Stimulated activated memory B cell treated with anti-CD40 and anti-IgM and Interleukin-4, amounts not matched to agents 10 μg/mL and 1 μg/mL and 100 μg/mL, for 72 hours (primary cell): ENCODE results near the gene MARF1.
"Not testable (repeated sequence)": the region's sequence is repeated elsewhere in the genome, so short reads cannot be mapped to it uniquely, and the experiment has no call there.

Experiments
- ATAC-seq: fragments of 150-1000 bp; cut with Tn5 transposase; 2 replicates; pipeline ENCODE4 v1.10.0; 2021
- H3K27ac Mint-ChIP-seq: one replicate; pipeline ENCODE4 v1.8.0; 2022; ENCODE audit warnings: mild to moderate bottlenecking, mixed read lengths
- H3K27me3 Mint-ChIP-seq: one replicate; pipeline ENCODE4 v1.8.0; 2022; ENCODE audit warnings: mixed read lengths
- H3K36me3 Mint-ChIP-seq: one replicate; pipeline ENCODE4 v1.8.0; 2022; ENCODE audit warnings: mixed read lengths
- H3K4me1 Mint-ChIP-seq: one replicate; pipeline ENCODE4 v1.8.0; 2022; ENCODE audit warnings: mixed read lengths
- H3K4me3 Mint-ChIP-seq: one replicate; pipeline ENCODE4 v1.8.0; 2022; ENCODE audit warnings: mild to moderate bottlenecking, moderate library complexity, mixed read lengths
- H3K9me3 Mint-ChIP-seq: one replicate; pipeline ENCODE4 v1.8.0; 2022; ENCODE audit warnings: mixed read lengths

Gene MARF1

DNA sequence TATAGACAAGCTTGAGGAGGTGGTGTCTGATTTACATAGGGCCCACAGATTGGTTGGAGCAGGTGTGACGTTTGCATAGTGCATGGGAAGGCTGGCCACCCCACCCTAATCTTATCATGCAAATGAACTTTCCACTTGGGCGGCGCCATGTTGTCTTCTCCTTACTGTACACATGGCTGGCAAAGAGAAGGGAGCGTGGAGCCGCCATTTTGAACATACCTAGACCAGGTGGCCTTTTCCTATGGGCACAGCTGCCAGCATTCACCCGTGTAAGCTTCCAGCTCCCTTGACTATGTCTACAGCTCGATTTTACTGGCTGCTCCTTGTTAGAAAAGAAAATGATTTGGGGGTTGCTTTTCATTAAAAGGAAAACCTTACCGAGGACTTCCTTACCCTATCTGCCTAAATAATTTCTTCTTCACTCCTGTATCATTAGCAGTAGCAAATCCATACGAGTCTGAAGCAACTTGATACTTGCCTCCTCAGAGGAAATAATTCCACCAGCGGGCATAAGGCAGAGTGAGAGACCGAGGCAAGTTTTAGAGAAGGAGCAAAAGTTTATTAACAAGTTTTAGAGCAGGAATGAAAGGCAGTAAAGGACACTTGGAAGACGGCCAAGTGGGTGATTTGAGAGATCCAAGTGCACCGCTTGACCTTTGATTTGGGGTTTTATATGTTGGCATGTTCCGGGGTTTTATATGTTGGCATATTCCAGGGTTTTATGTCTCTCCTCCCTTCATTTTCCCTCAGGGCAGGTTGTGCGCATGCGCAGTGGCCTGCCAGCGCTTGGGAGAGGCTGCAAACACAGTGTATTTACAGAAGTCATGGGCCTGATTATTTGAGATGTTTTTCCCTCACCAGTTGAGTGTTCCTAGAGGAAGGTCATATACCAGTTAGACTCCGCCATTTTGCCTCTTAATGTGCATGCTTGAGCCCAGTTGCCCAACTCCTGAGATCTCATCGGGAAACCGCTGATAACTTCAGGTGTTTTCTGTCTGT lies 65.7 kb downstream of the MARF1 start:
- H3K36me3 Mint-ChIP-seq = peaks cover 53% of the 10 kb centered on the region
- peaks cover 14% of the 10 kb centered on the region for H3K9me3 Mint-ChIP-seq
- peaks cover 12% of the 10 kb centered on the region for H3K4me1 Mint-ChIP-seq
- no peaks in the 10 kb centered on the region for H3K27me3 Mint-ChIP-seq
- no peak overlapping the region for H3K27ac Mint-ChIP-seq
- H3K4me3 Mint-ChIP-seq = no peak overlapping the region
- no peak for ATAC-seq

DNA sequence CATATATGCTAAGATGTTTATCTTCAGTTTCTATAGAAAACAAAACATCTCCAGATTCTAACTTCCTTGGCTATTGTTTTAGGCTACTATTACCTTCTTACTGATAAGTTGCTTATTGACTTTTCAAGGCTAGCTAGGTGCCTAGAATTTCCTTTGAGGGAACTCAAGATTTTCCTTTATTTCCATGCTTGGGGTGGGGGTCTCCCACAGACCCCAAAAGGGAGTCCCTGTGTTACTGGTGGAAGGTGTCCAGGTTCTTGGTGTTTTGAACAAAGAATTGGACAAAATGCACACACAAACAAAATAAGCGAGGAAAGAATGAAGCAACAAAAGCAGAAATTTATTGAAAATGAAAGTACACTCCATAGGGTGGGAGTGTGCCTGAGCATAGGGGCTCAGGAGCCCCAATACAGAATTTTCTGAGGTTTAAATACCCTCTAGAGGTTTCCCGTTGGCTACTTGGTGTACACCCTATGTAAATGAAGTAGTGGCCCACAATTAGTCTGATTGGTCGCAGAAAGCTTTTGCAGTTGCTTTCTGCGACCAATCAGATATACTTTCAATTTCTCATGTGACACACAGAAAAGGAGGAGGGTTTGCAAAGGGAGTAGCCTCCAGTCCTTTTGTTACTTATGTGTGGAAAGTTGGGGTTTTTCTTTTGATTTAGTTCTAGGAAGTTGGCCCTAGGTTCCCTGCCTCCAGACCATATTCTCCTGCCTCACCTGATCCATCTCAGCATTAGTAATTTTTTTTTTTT lies 67.5 kb downstream of the MARF1 start:
- no peak for ATAC-seq
- Mint-ChIP-seq H3K4me3 (no peak overlapping the region), H3K36me3 (peaks cover 51% of the 10 kb centered on the region), H3K27me3 (no peaks in the 10 kb centered on the region), H3K4me1 (peaks cover 6% of the 10 kb centered on the region), H3K27ac (no peak overlapping the region), H3K9me3 (peaks cover 14% of the 10 kb centered on the region)

DNA sequence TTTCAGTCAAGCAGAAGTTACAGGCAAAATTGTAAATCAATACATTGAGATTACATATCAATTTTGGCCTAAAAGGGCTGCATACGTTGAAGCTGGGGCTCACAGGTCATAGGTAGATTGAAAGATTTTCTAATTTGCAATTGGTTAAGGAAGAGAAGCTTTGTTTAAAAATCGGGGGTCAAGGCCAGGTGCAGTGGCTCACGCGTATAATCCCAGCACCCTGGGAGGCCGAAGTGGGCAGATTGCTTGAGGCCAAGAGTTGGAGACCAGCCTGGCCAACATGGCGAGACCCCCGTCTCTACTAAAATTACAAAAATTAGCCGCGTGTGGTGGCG lies 68.4 kb downstream of the MARF1 start:
- H3K27me3 Mint-ChIP-seq = no peaks in the 10 kb centered on the region
- H3K4me1 Mint-ChIP-seq = peaks cover 6% of the 10 kb centered on the region
- H3K4me3 Mint-ChIP-seq = no peak overlapping the region
- H3K36me3 Mint-ChIP-seq = peaks cover 51% of the 10 kb centered on the region
- no peak for ATAC-seq
- H3K9me3 Mint-ChIP-seq = peaks cover 14% of the 10 kb centered on the region
- no peak overlapping the region for H3K27ac Mint-ChIP-seq

DNA sequence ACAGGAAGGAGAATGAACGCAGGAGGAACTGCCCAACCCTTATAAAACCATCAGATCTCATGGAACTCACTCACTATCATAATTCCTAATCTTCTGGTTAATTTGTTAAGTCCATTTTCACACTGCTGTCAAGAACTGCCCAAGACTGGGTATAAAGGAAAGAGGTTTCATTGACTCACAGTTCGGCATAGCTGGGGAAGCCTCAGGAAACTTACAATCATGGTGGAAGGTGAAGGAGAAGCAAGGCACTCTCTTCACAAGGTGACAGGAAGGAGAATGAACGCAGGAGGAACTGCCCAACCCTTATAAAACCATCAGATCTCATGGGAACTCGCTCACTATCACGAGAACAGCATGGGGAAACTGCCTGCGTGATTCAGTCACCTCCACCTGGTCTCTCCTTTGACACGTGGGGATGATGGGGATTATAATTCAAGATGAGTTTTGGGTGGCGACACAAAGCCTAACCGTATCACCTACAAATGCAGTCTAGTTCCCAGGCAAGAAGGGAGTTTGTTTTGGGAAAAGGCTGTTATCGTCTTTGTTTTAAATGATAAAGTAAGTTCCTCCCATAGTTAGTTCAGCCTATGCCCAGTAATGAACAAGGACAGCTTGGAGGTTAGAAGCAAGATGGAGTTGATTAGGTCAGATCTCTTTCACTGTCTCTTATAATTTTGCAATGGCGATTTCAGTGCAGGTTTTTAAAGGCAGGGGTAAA lies 68.9 kb downstream of the MARF1 start:
- Mint-ChIP-seq H3K36me3 (peaks cover 56% of the 10 kb centered on the region), H3K9me3 (peaks cover 14% of the 10 kb centered on the region)
- H3K4me1 Mint-ChIP-seq, ATAC-seq, H3K27ac Mint-ChIP-seq, H3K27me3 Mint-ChIP-seq, H3K4me3 Mint-ChIP-seq: not testable (repeated sequence)

DNA sequence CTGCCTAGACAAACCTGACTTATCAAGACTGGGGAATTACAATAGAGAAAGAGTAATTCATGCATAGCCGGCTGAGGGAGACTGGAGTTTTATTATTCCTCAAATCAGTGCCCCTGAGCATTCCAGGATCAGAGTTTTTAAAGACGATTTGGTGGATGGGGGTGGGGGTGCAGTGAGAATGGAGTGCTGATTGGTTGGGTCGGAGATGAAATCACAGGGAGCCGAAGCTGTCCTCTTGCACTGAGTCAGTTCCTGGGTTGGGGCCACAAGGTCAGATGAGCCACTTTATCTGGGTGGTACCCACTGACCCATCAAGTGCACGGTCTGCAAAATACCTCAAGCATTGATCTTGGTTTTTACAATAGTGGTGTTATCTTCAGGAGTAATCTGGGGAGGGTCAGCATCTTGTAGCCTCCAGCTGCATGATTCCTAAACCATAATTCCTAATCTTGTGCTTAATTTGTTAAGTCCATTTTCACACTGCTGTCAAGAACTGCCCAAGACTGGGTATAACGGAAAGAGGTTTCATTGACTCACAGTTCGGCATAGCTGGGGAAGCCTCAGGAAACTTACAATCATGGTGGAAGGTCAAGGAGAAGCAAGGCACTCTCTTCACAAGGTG lies 69.6 kb downstream of the MARF1 start:
- Mint-ChIP-seq H3K9me3 (peaks cover 14% of the 10 kb centered on the region), H3K4me3 (no peak overlapping the region), H3K27ac (no peak overlapping the region), H3K4me1 (peaks cover 6% of the 10 kb centered on the region), H3K27me3 (no peaks in the 10 kb centered on the region), H3K36me3 (peaks cover 59% of the 10 kb centered on the region)
- no peak for ATAC-seq

DNA sequence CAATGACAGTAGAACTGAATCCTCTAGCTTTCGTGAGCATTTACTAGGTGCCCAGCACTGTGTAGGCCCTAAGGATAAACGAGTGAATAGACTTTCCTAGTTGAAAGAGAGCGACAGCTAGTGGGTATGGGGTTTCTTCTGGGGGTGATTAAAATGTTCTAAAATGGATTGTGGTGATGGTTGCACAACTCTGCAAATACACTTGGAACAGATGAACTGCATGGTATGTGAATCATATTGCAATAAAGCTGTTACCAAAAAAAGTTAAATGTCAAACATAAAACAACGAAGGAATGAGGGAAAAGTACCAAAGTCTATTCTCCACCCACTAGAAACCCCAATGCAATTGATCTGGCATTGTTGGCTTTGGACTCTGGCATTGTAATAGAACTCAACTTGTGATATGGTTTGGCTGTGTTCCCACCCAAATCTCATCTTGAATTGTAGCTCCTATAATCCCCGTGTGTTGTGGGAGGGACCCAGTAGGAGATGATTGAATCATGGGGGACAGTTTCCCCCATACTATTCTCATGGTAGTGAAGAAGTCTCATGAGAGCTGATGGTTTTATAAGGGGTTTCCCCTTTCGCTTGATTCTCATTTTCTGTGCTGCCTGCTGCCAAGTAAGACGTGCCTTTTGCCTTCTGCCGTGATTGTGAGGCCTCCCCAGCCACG lies 70.5 kb downstream of the MARF1 start:
- Mint-ChIP-seq H3K9me3 (peaks cover 13% of the 10 kb centered on the region), H3K36me3 (peaks cover 50% of the 10 kb centered on the region), H3K4me1 (peaks cover 6% of the 10 kb centered on the region), H3K27me3 (no peaks in the 10 kb centered on the region), H3K27ac (no peak overlapping the region), H3K4me3 (no peak overlapping the region)
- ATAC-seq = no peak

DNA sequence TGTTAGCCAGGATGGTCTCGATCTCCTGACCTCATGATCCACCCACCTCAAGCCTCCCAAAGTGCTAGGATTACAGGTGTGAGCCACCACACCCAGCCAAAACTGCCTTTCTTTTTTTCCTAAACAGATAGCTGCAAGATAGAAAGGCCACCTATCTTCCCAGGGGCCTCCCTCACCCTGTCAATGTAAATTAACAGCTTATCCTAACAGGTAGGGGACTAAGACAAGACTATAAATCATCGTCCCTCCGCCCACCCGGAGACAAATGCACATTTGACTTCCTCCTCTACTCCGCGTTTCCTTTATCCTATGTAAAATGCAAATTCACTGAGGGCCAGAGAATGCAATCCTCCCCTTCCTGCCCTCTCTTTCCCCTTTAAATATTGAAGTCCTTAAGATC lies 71.4 kb downstream of the MARF1 start:
- peaks cover 41% of the 10 kb centered on the region for H3K36me3 Mint-ChIP-seq
- peaks cover 7% of the 10 kb centered on the region for H3K9me3 Mint-ChIP-seq
- no peaks in the 10 kb centered on the region for H3K27me3 Mint-ChIP-seq
- no peak overlapping the region for H3K27ac Mint-ChIP-seq
- peaks cover 6% of the 10 kb centered on the region for H3K4me1 Mint-ChIP-seq
- no peak for ATAC-seq
- no peak overlapping the region for H3K4me3 Mint-ChIP-seq

DNA sequence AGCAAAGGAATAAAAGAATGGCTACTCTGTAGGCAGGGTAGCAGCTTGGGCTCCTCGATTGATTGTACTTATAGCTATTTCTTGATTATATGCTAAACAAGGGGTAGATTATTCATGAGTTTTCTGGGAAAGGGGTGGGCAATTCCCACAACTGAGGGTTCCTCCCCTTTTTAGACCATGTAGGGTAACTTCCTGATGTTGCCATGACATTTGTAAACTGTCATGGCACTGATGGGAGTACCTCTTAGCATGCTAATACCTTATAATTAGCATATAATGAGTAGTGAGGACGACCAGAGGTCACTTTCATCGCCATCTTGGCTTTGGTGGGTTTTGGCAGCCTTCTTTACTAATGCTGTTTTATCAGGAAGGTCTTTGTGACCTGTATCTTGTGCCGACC lies 72.3 kb downstream of the MARF1 start:
- H3K27ac Mint-ChIP-seq, H3K4me3 Mint-ChIP-seq, ATAC-seq, H3K27me3 Mint-ChIP-seq, H3K4me1 Mint-ChIP-seq, H3K9me3 Mint-ChIP-seq: not testable (repeated sequence)
- H3K36me3 Mint-ChIP-seq = peaks cover 40% of the 10 kb centered on the region

DNA sequence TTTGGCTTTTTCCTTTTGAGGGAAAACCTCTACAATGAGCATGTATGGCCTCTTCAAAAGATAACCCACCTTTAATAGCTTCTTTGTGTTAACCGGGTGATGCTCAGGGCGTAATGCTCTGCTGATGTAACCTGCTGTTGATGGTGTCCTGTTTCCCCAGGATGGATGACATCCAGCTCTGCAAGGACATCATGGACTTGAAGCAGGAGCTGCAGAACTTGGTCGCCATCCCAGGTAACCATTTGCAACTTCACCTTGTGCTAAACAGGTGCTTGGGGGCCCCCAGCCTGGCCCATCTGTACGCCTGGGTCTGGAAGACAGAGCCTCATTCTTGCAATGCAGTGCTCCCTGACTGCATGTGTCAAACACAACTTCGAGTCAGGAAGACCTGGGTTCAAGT lies 75.1 kb downstream of the MARF1 start:
- H3K36me3 Mint-ChIP-seq = peaks cover 31% of the 10 kb centered on the region
- no peaks in the 10 kb centered on the region for H3K27me3 Mint-ChIP-seq
- peaks cover 16% of the 10 kb centered on the region for H3K4me1 Mint-ChIP-seq
- peaks cover 9% of the 10 kb centered on the region for H3K9me3 Mint-ChIP-seq
- ATAC-seq = no peak
- no peak overlapping the region for H3K27ac Mint-ChIP-seq
- no peak overlapping the region for H3K4me3 Mint-ChIP-seq

DNA sequence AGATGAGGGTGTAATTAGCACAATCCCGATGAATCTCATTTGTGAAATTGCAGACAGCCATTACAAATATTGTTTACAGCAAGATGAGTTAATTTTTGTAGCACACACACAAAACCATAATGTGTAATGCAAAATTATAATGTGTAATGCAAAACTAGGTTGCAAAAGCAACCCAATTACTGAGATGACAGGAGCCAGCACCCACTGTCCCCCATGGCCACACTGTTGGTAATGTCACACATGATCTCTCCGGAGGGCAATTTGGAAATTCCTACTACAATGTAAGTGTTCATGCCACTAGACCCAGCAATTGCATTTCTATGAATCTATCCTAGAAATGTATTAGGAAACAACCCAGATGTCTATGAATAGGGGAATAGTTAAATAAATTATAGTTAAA lies 76.9 kb downstream of the MARF1 start:
- Mint-ChIP-seq H3K9me3 (peaks cover 3% of the 10 kb centered on the region), H3K4me1 (peaks cover 10% of the 10 kb centered on the region), H3K27ac (no peak overlapping the region), H3K36me3 (peaks cover 17% of the 10 kb centered on the region), H3K4me3 (no peak overlapping the region), H3K27me3 (no peaks in the 10 kb centered on the region)
- no peak for ATAC-seq

DNA sequence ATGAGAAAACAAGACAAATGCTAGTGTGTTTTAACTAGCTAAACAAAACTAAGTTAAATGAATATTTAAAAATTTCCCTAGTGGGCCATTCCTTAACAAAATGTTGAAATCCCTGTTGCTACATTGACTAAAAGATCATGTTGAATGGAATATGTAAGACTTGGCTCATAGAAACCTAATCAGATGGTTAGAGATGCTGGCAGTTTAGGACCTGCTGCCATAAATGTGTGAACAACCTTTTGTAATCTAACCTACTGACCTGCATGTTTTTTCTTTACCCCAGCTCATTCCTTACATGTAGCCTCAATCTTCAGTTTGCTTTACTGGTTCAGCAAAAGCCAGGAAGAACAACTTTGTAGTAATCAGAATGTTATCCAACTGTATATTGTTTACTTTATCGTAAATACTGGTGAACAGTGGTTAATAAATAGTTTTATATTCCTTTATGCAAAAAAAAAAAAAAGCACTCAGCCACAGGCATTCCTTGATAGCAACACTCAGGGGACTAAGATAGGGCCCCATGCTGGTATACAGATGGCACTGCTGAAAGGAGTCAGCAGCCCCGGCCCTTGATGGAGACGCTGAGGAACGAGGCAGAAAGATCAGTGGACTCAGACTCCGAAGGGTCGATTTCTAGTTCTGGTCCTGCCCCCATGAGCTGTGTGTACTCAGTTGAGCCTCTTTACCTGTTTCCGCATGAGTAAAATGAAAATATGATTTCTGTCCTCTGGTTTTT lies 78.2 kb downstream of the MARF1 start:
- peaks cover 10% of the 10 kb centered on the region for H3K4me1 Mint-ChIP-seq
- ATAC-seq = no peak
- H3K36me3 Mint-ChIP-seq = peaks cover 21% of the 10 kb centered on the region
- H3K27ac Mint-ChIP-seq = no peak overlapping the region
- no peaks in the 10 kb centered on the region for H3K27me3 Mint-ChIP-seq
- no peak overlapping the region for H3K4me3 Mint-ChIP-seq
- peaks cover 3% of the 10 kb centered on the region for H3K9me3 Mint-ChIP-seq

DNA sequence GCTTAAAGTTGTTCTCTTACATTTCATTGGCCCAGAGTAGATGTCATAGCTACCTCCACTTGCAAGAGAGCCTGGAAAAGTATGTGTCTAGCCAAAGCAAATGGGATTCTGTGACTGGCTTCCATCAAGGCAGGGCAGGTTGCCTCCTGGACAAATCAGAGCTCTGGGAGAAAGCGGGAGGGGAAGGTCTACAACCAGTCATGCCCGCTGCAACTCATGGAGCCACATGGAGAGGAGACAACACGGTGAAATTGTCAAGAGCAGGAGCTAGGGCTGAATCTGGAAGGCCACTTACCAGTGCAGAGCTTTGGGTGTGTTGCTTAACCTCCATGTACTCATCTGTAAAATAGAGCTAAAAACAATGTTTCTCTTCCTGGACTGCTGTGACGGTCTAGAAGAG lies 83.8 kb downstream of the MARF1 start:
- Mint-ChIP-seq H3K27ac (no peak overlapping the region), H3K4me1 (peaks cover 10% of the 10 kb centered on the region), H3K27me3 (no peaks in the 10 kb centered on the region), H3K4me3 (no peak overlapping the region), H3K36me3 (peaks cover 16% of the 10 kb centered on the region), H3K9me3 (peaks cover 3% of the 10 kb centered on the region)
- ATAC-seq = no peak

DNA sequence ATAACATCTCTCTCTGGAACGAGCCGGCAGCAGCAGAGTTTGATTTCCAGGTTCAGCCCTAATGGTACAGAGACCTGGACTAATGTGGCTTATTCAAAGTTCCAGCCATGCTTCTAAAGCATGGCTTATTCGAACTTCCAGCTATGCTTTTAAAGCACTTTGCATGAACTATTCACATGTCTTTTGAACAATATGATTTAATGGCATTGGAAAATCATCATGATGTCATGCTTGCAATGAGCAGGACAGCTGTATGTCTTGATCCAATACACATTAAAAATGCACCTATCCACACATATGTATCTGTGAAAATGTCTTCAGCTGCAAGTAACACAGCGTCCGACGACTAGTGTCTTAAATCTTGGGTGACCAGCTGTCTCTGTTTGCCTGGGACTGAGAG lies 85.7 kb downstream of the MARF1 start:
- Mint-ChIP-seq H3K4me3 (no peak overlapping the region), H3K27me3 (no peaks in the 10 kb centered on the region), H3K27ac (no peak overlapping the region), H3K9me3 (no peaks in the 10 kb centered on the region), H3K4me1 (no peaks in the 10 kb centered on the region), H3K36me3 (peaks cover 6% of the 10 kb centered on the region)
- ATAC-seq = no peak

DNA sequence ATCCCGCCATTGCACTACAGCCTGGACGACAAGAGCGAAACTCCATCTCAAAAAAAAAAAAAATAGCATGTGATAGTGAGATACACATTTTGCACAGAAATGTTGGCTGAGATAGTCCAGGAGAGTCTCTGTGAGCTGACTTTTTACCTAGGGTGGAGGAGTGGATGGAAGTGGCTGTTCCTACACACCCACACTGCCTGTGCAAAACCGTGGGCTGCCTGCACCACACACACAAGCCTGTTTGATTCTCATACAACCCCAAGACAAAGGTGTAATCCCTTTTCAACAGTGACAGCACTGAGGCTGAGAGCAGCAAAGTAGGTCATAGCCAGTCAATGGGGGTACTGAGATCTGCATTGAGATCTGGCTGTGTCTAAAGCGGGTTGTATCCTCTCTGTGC lies 86.8 kb downstream of the MARF1 start:
- Mint-ChIP-seq H3K4me1 (peaks cover 5% of the 10 kb centered on the region), H3K27ac (no peak overlapping the region), H3K27me3 (no peaks in the 10 kb centered on the region), H3K9me3 (no peaks in the 10 kb centered on the region), H3K36me3 (peaks cover 6% of the 10 kb centered on the region), H3K4me3 (no peak overlapping the region)
- ATAC-seq = no peak
